HL-60 (cell line): ENCODE results near the gene COMMD6.

Experiments
- DNase-seq, 2 experiments: peaks; one replicate each; pipeline ENCODE4 v3.0.0-alpha.2; 2010 to 2020; ENCODE audit warnings: low read depth in 1 of 2, low spot score in 1 of 2
- H3K27ac ChIP-seq: fragments of 250-450 bp; sonication (Bioruptor Pico); replicated peaks from 2 replicates; pipeline ENCODE4 v1.5.1; 2020; ENCODE audit warnings: mild to moderate bottlenecking, moderate library complexity
- H3K27me3 ChIP-seq: fragments of 250-450 bp; sonication (Bioruptor Pico); 2 replicates; pipeline ENCODE4 v1.5.1; 2021; ENCODE audit warnings: mild to moderate bottlenecking, moderate library complexity; ENCODE audit not compliant: insufficient read depth, poor library complexity, severe bottlenecking
- H3K4me3 ChIP-seq: replicated peaks from 2 replicates; pipeline ENCODE4 v1.5.1; 2011; ENCODE audit warnings: mild to moderate bottlenecking, control low read depth, low read length; ENCODE audit not compliant: insufficient read depth
- GABPA ChIP-seq: IDR thresholded peaks from 2 replicates; pipeline ENCODE4 v1.6.1; 2012; ENCODE audit warnings: low read depth
- POLR2AphosphoS5 ChIP-seq: IDR thresholded peaks from 2 replicates; pipeline ENCODE4 v1.6.1; 2012; ENCODE audit warnings: low read depth
- SPI1 ChIP-seq: IDR thresholded peaks from 2 replicates; pipeline ENCODE4 v1.6.1; 2012; ENCODE audit warnings: low read depth, mild to moderate bottlenecking, borderline replicate concordance
- TF ChIP-seq, protein P1 (sequence below): IDR thresholded peaks from one replicate; pipeline ENCODE4 v1.5.1; 2011; ENCODE audit warnings: low read length, control low read depth, inconsistent platforms; ENCODE audit not compliant: insufficient read depth
- TF ChIP-seq, protein P2 (sequence below): IDR thresholded peaks from 2 replicates; pipeline ENCODE4 v1.6.1; 2012; ENCODE audit warnings: low read depth; ENCODE audit not compliant: insufficient replicate concordance

The COMMD6 gene

DNA sequence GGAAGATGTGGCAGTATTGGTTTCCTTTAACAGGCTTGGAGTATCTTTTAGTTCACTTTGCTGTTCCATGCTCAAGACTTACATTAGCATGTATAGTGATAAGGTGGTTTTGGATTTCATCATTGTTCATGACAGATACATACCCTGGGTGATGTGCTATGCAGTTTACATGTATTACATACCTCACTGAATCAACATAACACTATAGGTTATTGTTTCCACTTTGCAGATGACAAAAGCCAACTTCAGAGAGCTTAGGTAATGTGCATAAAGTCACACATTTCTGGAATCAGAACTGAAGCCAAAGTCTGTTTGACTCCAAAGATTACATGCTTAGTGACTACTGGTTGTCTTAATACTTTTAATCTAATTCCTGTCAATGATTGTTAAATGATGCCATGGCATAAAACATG lies 7.1 kb downstream of the COMMD6 start:
- DNase-seq, result no peak
- TF ChIP-seq SPI1, result no peak
- TF ChIP-seq, protein P1, sequence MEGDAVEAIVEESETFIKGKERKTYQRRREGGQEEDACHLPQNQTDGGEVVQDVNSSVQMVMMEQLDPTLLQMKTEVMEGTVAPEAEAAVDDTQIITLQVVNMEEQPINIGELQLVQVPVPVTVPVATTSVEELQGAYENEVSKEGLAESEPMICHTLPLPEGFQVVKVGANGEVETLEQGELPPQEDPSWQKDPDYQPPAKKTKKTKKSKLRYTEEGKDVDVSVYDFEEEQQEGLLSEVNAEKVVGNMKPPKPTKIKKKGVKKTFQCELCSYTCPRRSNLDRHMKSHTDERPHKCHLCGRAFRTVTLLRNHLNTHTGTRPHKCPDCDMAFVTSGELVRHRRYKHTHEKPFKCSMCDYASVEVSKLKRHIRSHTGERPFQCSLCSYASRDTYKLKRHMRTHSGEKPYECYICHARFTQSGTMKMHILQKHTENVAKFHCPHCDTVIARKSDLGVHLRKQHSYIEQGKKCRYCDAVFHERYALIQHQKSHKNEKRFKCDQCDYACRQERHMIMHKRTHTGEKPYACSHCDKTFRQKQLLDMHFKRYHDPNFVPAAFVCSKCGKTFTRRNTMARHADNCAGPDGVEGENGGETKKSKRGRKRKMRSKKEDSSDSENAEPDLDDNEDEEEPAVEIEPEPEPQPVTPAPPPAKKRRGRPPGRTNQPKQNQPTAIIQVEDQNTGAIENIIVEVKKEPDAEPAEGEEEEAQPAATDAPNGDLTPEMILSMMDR, result no peak
- no peak for TF ChIP-seq GABPA
- TF ChIP-seq POLR2AphosphoS5, result no peak
- TF ChIP-seq, protein P2, sequence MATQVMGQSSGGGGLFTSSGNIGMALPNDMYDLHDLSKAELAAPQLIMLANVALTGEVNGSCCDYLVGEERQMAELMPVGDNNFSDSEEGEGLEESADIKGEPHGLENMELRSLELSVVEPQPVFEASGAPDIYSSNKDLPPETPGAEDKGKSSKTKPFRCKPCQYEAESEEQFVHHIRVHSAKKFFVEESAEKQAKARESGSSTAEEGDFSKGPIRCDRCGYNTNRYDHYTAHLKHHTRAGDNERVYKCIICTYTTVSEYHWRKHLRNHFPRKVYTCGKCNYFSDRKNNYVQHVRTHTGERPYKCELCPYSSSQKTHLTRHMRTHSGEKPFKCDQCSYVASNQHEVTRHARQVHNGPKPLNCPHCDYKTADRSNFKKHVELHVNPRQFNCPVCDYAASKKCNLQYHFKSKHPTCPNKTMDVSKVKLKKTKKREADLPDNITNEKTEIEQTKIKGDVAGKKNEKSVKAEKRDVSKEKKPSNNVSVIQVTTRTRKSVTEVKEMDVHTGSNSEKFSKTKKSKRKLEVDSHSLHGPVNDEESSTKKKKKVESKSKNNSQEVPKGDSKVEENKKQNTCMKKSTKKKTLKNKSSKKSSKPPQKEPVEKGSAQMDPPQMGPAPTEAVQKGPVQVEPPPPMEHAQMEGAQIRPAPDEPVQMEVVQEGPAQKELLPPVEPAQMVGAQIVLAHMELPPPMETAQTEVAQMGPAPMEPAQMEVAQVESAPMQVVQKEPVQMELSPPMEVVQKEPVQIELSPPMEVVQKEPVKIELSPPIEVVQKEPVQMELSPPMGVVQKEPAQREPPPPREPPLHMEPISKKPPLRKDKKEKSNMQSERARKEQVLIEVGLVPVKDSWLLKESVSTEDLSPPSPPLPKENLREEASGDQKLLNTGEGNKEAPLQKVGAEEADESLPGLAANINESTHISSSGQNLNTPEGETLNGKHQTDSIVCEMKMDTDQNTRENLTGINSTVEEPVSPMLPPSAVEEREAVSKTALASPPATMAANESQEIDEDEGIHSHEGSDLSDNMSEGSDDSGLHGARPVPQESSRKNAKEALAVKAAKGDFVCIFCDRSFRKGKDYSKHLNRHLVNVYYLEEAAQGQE, result no peak
- Histone ChIP-seq H3K27me3 (no peaks in the 10 kb centered on the region), H3K4me3 (no peak overlapping the region), H3K27ac (no peak overlapping the region)

DNA sequence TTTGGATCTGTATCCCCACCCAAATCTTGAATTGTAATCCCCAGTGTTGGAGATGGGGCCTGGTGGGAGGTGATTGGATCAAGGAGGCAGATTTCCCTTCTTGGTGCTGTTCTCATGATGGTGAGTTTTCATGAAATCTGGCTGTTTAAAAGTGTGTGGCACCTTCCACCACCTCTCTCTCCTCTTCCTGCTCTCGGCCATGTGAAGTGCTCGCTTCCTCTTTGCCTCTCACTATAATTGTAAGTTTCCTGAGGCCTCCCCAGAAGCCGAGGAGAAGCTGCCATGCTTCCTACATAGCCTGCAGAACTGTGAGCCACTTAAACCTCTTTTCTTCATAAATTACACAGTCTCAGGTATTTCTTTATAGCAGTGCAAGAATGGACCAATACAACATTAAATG lies 15.7 kb downstream of the COMMD6 start:
- Histone ChIP-seq H3K27ac (no peak overlapping the region), H3K4me3 (no peak overlapping the region), H3K27me3 (no peaks in the 10 kb centered on the region)
- no peak for DNase-seq
- TF ChIP-seq, protein P1, result no peak
- TF ChIP-seq SPI1, result no peak
- TF ChIP-seq, protein P2, result no peak
- TF ChIP-seq GABPA, result no peak
- TF ChIP-seq POLR2AphosphoS5, result no peak

DNA sequence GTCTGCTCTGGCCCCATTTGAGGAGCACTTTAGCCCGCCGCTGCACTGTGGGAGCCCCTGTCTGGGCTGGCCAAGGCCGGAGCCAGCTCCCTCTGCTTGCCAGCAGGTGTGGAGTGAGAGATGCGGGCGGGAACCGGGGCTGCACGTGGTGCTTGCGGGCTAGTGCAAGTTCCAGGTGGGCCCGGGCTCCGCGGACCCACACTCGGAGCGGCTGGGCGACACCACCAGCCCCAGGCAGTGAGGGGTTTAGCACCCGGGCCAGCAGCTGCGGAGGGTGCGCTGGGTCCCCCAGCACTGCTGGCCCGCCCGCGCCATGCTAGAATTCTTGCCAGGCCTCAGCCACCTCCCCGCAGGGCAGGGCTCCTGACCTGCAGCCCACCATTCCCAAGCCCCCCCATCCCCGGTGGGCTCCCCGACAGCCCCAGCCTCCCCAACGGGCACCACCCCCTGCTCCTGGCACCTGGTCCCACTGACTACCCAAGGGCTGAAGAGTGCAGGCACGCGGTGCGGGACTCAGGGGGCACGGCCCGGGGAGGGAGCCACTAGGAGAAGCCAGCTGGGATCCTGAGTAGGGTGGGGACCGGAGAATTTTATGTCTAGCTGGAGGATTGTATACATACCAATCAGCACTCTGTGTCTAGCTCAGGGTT lies 19.1 kb downstream of the COMMD6 start:
- H3K4me3 ChIP-seq, result no peak overlapping the region
- no peak overlapping the region for H3K27ac ChIP-seq
- no peaks in the 10 kb centered on the region for H3K27me3 ChIP-seq
- DNase-seq, result no peak
- TF ChIP-seq SPI1 (no peak), POLR2AphosphoS5 (no peak), GABPA (no peak)
- TF ChIP-seq, protein P1, result no peak
- TF ChIP-seq, protein P2, result no peak
